Effector memory CD4-positive, alpha-beta T cell (primary cell): ENCODE measurements around the gene STK26.

Experiments used
- DNase-seq, 3 donors: peaks; one replicate each; pipeline ENCODE4 v3.0.0-alpha.2; 2020
- H3K27ac ChIP-seq: 2 replicates; pipeline ENCODE4 v1.7.0; 2013; ENCODE audit warnings: mild to moderate bottlenecking, low read length, moderate library complexity; ENCODE audit not compliant: insufficient read depth, poor library complexity, severe bottlenecking
- H3K27me3 ChIP-seq: replicated peaks from 2 replicates; pipeline ENCODE4 v1.7.0; 2013; ENCODE audit warnings: mild to moderate bottlenecking, low read length; ENCODE audit not compliant: insufficient read depth, control insufficient read depth, poor library complexity, severe bottlenecking
- H3K36me3 ChIP-seq: 2 replicates; pipeline ENCODE4 v1.7.0; 2013; ENCODE audit warnings: mild to moderate bottlenecking, low read length, moderate library complexity; ENCODE audit not compliant: control insufficient read depth, insufficient read depth
- H3K4me1 ChIP-seq: 2 replicates; pipeline ENCODE4 v1.7.0; 2013; ENCODE audit warnings: low read length, mild to moderate bottlenecking; ENCODE audit not compliant: control insufficient read depth, insufficient read depth, poor library complexity, severe bottlenecking
- H3K4me3 ChIP-seq: 2 replicates; pipeline ENCODE4 v1.7.0; 2013; ENCODE audit warnings: low read length, low read depth, mild to moderate bottlenecking; ENCODE audit not compliant: insufficient read depth, poor library complexity, severe bottlenecking
- H3K9me3 ChIP-seq: 2 replicates; pipeline ENCODE4 v1.7.0; 2013; ENCODE audit warnings: mild to moderate bottlenecking, low read length, moderate library complexity; ENCODE audit not compliant: control insufficient read depth

The STK26 gene

DNA sequence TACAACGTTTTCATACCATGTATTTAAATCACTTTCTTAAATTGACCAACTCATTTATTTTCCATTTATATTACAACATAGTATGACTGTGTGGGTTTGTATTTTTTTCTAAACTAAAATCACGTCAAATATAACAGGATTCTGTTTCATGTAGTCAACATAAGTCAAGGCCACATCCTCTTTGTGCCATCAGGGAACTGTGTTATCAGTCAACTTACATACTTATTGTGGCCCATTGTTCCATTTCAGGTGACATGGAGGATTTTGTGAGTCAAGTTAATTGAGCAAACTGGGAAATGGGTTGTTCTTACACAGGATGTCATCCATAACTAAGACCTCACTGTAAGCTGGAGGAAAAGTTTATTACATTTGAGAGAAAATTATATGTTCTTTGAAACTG is 35.9 kb downstream of the STK26 start:
- Histone ChIP-seq H3K9me3 (no peaks in the 10 kb centered on the region), H3K36me3 (no peaks in the 10 kb centered on the region), H3K27me3 (no peaks in the 10 kb centered on the region), H3K4me1 (no peaks in the 10 kb centered on the region), H3K4me3 (no peak overlapping the region), H3K27ac (no peak overlapping the region)
- DNase-seq, result no peak

DNA sequence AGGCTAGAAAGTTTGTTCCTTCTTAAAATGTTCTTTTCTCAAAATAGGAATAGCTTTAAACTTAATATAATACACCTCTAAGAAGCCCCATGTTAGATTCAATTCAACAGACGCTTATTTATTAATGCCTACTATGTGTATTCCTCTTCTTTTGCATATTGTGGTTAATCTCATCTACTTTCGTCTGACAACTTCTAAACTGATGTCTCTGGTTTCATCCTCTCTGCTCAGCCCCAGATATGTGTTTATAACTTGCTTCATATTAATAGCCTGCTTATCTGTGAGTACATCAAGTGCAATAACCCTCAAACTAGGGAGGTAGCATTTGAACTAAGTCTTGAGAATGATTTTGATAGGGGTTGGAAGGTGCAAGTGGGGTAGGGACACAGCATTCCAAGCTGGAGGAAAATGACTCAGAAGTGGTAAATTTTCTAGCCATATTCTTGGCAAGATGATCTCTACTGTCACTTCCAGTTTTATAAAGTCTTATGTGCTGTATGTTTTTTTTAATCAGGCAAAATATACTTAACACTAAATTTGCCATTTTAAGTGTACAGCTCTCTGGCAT is 37.0 kb downstream of the STK26 start:
- H3K4me3 ChIP-seq, result no peak overlapping the region
- no peak overlapping the region for H3K27ac ChIP-seq
- no peaks in the 10 kb centered on the region for H3K27me3 ChIP-seq
- H3K36me3 ChIP-seq, result no peaks in the 10 kb centered on the region
- H3K4me1 ChIP-seq, result no peaks in the 10 kb centered on the region
- no peaks in the 10 kb centered on the region for H3K9me3 ChIP-seq
- DNase-seq, result no peak

DNA sequence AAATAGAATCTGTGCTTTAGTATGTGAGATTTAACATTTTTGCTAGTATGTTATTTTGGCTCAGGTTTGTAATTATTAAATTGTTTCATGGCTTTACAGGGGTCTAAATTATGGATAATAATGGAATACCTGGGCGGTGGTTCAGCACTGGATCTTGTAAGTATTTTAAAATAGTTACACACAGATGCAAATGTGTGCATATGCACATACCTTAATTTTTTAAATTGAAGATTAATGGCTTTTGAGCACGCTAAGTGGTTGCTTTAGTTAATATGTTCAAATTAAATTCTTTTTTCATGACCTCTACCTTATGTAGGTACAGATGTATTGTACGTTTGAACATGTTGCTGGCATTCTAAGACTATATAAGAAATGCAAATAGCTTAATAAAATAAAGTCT is 40.2 kb downstream of the STK26 start:
- H3K36me3 ChIP-seq, result peaks cover 1% of the 10 kb centered on the region
- no peak overlapping the region for H3K27ac ChIP-seq
- no peaks in the 10 kb centered on the region for H3K4me1 ChIP-seq
- DNase-seq, result no peak
- no peaks in the 10 kb centered on the region for H3K27me3 ChIP-seq
- H3K4me3 ChIP-seq, result no peak overlapping the region
- no peaks in the 10 kb centered on the region for H3K9me3 ChIP-seq

DNA sequence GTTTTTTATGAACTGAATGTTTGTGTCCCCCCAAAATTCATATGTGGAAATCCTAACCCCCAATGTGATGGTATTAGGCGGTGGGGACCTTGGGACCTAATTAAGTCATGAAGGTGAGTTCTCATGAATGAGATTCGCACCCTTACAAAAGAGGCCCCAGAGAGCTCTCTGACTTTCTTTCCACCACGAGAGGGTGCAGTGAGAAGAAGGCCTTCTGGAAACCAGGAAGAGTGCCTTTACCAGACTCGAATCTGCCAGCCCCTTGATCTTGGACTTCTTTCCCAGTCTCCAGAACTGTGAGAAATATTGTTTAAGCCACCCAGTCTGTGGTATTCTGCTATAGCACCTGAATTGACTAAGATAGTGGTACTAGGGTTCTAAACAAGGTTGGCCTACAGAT is 40.8 kb downstream of the STK26 start:
- DNase-seq, result no peak
- Histone ChIP-seq H3K27ac (no peak overlapping the region), H3K4me1 (no peaks in the 10 kb centered on the region), H3K4me3 (no peak overlapping the region), H3K27me3 (no peaks in the 10 kb centered on the region), H3K9me3 (no peaks in the 10 kb centered on the region), H3K36me3 (peaks cover 6% of the 10 kb centered on the region)

DNA sequence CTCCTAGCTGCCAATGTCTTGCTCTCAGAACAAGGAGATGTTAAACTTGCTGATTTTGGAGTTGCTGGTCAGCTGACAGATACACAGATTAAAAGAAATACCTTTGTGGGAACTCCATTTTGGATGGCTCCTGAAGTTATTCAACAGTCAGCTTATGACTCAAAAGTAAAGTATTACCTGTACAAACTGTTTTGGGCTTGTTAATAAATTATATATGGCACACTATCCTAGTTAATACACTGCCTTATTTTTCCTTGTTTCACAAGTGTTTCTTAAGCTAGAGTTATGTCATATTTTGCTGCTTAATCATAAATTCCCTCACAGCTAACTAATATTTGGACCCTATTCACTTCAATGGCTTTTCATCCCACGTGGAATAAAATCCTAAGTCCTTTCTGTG is 45.3 kb downstream of the STK26 start:
- no peak for DNase-seq
- no peak overlapping the region for H3K27ac ChIP-seq
- no peaks in the 10 kb centered on the region for H3K9me3 ChIP-seq
- no peaks in the 10 kb centered on the region for H3K27me3 ChIP-seq
- H3K4me1 ChIP-seq, result no peaks in the 10 kb centered on the region
- H3K36me3 ChIP-seq, result peaks cover 6% of the 10 kb centered on the region
- no peak overlapping the region for H3K4me3 ChIP-seq

DNA sequence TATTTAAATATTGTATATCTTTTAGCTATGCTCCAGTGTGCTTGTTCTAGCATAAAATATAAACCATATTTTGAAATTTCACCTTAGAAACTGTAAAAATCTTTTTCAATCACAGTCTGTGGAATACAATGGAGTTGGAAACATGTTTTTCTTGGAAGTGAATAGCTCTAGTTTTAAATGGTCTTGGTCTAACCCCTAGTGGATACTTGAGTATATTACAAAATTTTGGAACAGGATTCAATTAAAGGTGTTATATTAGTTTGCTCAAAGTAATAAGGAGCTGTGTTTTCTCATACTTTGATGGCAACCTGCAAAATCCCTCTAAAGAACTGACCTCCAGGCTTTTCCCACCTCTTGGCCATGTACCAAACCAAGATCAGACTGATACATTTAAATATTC is 48.2 kb downstream of the STK26 start:
- Histone ChIP-seq H3K27me3 (no peaks in the 10 kb centered on the region), H3K4me1 (no peaks in the 10 kb centered on the region), H3K4me3 (no peak overlapping the region), H3K27ac (no peak overlapping the region), H3K36me3 (peaks cover 6% of the 10 kb centered on the region), H3K9me3 (no peaks in the 10 kb centered on the region)
- DNase-seq, result no peak

DNA sequence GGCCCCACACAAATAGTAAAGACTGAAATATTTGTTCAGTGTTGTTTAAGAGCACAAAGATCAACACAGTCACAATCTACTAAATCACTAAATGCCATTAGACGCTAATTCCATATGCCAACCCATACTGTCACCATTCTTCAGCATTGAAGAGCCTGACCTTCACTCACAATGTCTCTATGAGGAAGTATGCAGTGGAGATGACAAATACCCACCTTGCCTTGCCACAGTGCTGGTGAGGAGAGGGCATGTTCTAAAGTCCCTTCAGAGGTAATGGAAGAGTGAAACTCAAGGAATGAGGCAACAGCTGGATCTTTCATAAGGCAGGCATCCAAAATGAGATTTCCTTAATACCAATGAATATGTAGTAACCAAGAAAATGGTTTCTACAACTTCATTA is 54.3 kb downstream of the STK26 start:
- Histone ChIP-seq H3K4me1 (no peaks in the 10 kb centered on the region), H3K27ac (no peak overlapping the region), H3K4me3 (no peak overlapping the region), H3K27me3 (no peaks in the 10 kb centered on the region), H3K9me3 (no peaks in the 10 kb centered on the region), H3K36me3 (no peaks in the 10 kb centered on the region)
- no peak for DNase-seq

DNA sequence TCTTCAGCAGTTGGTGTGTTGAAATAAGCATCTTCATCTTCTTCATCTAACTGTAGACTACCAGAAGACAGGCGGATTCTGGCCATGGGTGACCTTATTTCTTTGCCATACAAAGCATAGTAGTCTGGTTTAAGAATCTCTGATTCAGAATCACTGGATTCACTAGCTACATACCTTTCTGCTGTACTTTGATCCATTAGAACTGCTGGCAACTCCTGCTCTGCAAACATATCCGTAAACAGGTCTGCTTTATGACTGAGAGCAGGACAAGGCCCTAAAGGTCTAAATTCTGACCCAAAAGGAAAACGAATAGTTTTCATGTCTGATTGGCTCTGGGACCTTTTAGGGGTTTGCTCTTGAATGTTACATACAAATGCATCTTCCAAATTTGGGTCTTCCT is 54.8 kb downstream of the STK26 start:
- H3K4me1 ChIP-seq, result no peaks in the 10 kb centered on the region
- no peaks in the 10 kb centered on the region for H3K36me3 ChIP-seq
- H3K4me3 ChIP-seq, result no peak overlapping the region
- no peak for DNase-seq
- no peaks in the 10 kb centered on the region for H3K27me3 ChIP-seq
- H3K27ac ChIP-seq, result no peak overlapping the region
- no peaks in the 10 kb centered on the region for H3K9me3 ChIP-seq

DNA sequence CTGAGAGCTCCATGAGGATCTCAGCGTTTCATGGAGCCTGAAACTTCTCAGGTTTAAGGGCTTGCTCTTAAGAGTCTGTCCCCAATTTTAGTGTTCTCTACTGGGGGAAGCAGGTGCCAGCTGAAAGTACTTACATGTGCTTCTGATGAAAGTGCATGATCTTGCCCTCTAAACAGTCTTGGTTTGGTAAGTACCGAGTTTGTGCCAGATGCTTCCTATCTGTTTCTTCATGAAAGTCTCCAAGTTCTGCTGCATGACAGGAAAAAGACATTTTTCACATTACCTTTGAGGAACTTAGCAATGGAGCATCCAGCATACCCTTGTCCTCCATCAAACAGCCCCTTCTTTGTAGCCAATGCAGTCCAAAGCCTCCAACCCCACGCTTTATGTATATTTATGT is 62.7 kb downstream of the STK26 start:
- H3K27ac ChIP-seq, result no peak overlapping the region
- H3K27me3 ChIP-seq, result no peaks in the 10 kb centered on the region
- no peaks in the 10 kb centered on the region for H3K4me1 ChIP-seq
- H3K36me3 ChIP-seq, result no peaks in the 10 kb centered on the region
- H3K4me3 ChIP-seq, result no peak overlapping the region
- DNase-seq, result no peak
- H3K9me3 ChIP-seq, result no peaks in the 10 kb centered on the region

DNA sequence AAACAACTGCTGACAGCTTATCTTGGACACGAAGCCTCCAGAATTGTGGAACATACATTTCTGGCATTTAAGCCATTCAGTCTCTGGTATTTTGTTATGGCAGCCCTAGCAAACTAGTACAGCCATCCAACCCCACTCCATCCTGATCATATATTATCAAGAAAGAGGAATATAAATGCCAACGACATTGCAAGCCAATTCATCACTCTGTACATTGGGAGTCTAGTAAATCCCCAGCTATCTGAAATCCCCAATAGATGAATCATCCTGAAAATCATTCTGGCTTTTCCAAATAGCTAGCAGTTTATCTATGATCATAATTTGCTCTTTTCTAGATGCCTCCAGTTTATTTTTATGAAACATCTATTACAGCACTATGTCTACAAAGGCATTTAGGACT is 63.6 kb downstream of the STK26 start:
- DNase-seq, result no peak
- Histone ChIP-seq H3K9me3 (no peaks in the 10 kb centered on the region), H3K36me3 (no peaks in the 10 kb centered on the region), H3K27me3 (no peaks in the 10 kb centered on the region), H3K4me1 (no peaks in the 10 kb centered on the region), H3K27ac (no peak overlapping the region), H3K4me3 (no peak overlapping the region)

DNA sequence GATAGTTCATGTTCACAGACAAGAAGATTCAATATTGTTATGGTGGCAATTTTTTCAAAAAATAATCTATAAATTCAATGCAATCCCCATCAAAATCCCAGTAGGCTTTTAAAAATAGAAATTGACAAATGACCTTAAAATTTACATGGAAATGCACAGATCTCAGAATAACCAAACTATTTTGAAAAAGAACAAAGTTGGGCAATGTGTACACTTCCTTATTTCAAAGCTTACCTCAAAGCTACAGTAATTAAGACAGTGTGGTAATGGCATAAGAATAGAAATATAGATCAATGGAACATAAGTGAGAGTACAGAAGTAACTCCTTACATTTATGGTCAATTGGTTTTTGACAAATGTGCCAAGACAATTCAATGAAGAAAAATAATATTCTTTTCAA is 65.8 kb downstream of the STK26 start:
- no peaks in the 10 kb centered on the region for H3K36me3 ChIP-seq

More for the DNA sequence above, 65.8 kb downstream of the STK26 start:
- H3K4me3 ChIP-seq, result no peak overlapping the region
- no peak overlapping the region for H3K27ac ChIP-seq
- H3K4me1 ChIP-seq, result no peaks in the 10 kb centered on the region
- no peaks in the 10 kb centered on the region for H3K9me3 ChIP-seq
- no peaks in the 10 kb centered on the region for H3K27me3 ChIP-seq
- no peak for DNase-seq
